ENCODE measurements around the gene CAMK1D. TPM values are rescaled to one million over a fixed set of nuclear protein-coding genes. Genes with fewer than 3 reads are reported as not detected.

The CAMK1D gene
- total and polyA plus RNA-seq, 2 experiments from 2014 or later = 4.6 to 7.2 TPM

GRCh38 chr10:12473491-12473890 lies 124.1 kb downstream of the CAMK1D start:
- DNase-seq (ENCODE audit: low spot score) (no peak), ATAC-seq (no peak)
- TF ChIP-seq CREB1 (CRISPR knock-in tag; IDR thresholded peaks at IDR 0.05; ENCODE audit: low read depth) (no peak), STAT1 (IDR thresholded peaks at IDR 0.05; ENCODE audit: unreplicated experiment) (no peak), ZNF331 (CRISPR knock-in tag; IDR thresholded peaks at IDR 0.05; ENCODE audit: low read depth) (no peak), ZNF114 (CRISPR knock-in tag; IDR thresholded peaks at IDR 0.05) (no peak), ZNF462 (CRISPR knock-in tag; IDR thresholded peaks at IDR 0.05) (no peak), CTCF (conservative IDR thresholded peaks at IDR 0.05; ENCODE audit: low read depth in 2 of 2) (no peak), EZH2phosphoT487 (IDR thresholded peaks at IDR 0.05; ENCODE audit: unreplicated experiment) (no peak), NANOG (IDR thresholded peaks at IDR 0.05; ENCODE audit: borderline replicate concordance) (no peak), POLR2AphosphoS5 (IDR thresholded peaks at IDR 0.05; ENCODE audit: low read depth) (no peak), JUNB (IDR thresholded peaks at IDR 0.05; ENCODE audit: unreplicated experiment) (no peak), ETS1 (IDR thresholded peaks at IDR 0.05) (no peak), REST (IDR thresholded peaks at IDR 0.05; ENCODE audit: unreplicated experiment) (no peak), EZH2 (IDR thresholded peaks at IDR 0.05; ENCODE audit: low read depth, unreplicated experiment) (no peak)
- H3K36me3 ChIP-seq (ENCODE audit: insufficient read depth) = no peaks in the 10 kb centered on the region
- no peak overlapping the region for H3K4me2 ChIP-seq
- H3F3A ChIP-seq (replicated peaks; ENCODE audit: low read depth) = no peaks in the 10 kb centered on the region
- no peaks in the 10 kb centered on the region for H3K79me2 ChIP-seq (replicated peaks; ENCODE audit: insufficient read depth)
- H2AFZ ChIP-seq = no peak overlapping the region
- 0 out of 2 replicates have a peak, but pooled peaks cover 6% of the 10 kb centered on the region for H3K9me2 ChIP-seq (ENCODE audit: insufficient read depth)
- H4K20me1 ChIP-seq (replicated peaks; ENCODE audit: insufficient read depth) = no peaks in the 10 kb centered on the region
- H3K4me3 ChIP-seq = no peak overlapping the region
- no peak overlapping the region for H3K27ac ChIP-seq (ENCODE audit: low read depth)
- Mint-ChIP-seq H3K36me3 (ENCODE audit: low read depth) (no peaks in the 10 kb centered on the region; the same call in 2 of the 3 replicates), H3K27ac (no peak overlapping the region), H3K4me3 (no peak overlapping the region), H3K9me3 (no peaks in the 10 kb centered on the region; the same call in 2 of the 3 replicates), H3K27me3 (ENCODE audit: insufficient read depth, low read depth, poor library complexity) (peaks cover 2% of the 10 kb centered on the region), H3K4me1 (peaks cover 13% of the 10 kb centered on the region)
- no peaks in the 10 kb centered on the region for H3K4me1 ChIP-seq (ENCODE audit: insufficient read depth)
- no peaks in the 10 kb centered on the region for H3K27me3 ChIP-seq (ENCODE audit: insufficient read depth)
